Limb (tissue), 2 donors: ENCODE measurements around the gene NTM.

Experiments
- DNase-seq, 2 donors: peaks; one replicate each; pipeline ENCODE4 v3.0.0-alpha.2; 2016; ENCODE audit errors: extremely low spot score in 2 of 2

NTM gene

GRCh38 chr11:132131047-132131446 is 760.6 kb downstream of the NTM start:
- no peak for DNase-seq

DNA sequence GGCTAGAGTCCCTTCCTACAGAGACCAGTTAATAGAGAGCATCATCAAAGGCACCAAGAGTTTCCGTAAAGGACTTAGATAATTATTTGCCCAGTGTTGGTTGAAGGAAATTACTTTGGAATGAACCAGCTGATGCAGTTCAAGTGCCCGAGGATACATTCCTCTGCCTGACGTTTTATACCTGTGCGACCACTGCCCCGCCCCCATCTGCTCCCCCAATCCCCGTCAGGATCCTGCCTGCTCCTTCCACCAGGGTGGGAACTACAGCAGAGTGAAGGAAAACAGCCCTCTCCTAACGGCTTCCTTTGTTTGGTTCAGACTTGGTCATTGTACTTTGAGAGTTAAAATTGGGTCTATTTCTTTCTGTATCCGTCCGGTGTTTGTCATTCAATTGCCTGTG is 761.5 kb downstream of the NTM start:
- no peak for DNase-seq

- no peak for DNase-seq
These were observed 763.9 kb downstream of the NTM start for GRCh38 chr11:132134322-132134721.

- no peak for DNase-seq
These were observed 767.0 kb downstream of the NTM start for GRCh38 chr11:132137289-132137980.

DNA sequence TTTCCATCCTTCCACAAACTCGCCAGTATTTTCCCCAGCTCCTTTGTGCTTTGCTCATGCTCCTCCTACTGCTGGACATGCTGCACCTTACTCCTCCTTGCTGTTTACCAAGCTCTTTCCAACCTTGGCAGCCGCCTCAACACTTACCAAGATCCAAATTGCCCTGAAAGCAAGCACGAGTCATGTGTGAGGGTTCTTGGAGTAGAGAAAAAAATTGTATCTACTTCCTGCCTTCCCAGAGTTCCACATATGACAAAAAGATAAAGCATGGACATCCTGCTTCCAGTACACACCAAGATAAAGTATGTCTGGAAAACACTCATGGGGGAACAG is 767.5 kb downstream of the NTM start:
- DNase-seq, result no peak

DNA sequence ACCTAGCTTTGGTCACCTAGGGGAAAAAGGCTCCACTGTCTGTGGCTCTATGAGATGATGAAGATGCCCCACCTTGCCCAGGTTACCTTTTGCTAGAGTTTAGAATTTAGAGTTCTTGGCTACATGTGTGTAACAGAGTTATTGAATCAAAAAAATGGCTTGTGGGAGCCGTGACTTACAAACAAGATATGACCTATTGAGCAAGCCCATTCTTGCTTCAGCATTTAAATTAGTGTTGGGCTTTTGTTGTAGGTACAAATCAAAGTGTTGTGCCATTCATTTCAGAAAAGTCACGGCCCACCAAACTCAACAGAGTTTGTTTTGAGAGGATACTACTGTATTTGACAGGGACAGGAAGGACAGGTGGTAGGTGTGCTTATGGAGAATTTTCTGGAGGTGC is 768.8 kb downstream of the NTM start:
- DNase-seq, result no peak

GRCh38 chr11:132140056-132140455 is 769.6 kb downstream of the NTM start:
- DNase-seq, result no peak

GRCh38 chr11:132142121-132142520 is 771.7 kb downstream of the NTM start:
- no peak for DNase-seq

DNA sequence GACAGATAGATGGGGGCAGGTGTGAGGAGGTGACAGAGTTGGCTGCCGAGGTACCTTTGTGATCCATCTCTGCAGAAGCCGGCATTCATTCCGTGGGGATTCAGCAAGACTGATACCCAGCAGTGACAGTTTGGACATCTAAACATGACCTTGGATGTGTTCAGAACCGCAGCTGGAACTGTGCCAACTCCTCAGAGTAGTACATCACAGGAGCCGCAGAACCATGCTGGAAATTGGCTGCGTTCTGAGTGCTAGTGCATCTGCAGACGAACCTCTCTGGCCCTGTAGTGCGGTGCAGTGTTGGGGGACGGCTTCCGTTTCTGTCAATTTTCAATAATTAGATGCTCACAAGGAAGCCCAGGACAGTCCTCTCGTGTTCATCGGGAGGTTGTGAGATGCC is 772.1 kb downstream of the NTM start:
- DNase-seq, result no peak

- no peak for DNase-seq
These were observed 777.0 kb downstream of the NTM start for GRCh38 chr11:132147464-132147863.

- DNase-seq, result no peak
These were observed 784.4 kb downstream of the NTM start for GRCh38 chr11:132154781-132155180.

- DNase-seq, result no peak
These were observed 787.7 kb downstream of the NTM start for GRCh38 chr11:132158091-132158490.

GRCh38 chr11:132158696-132159095 is 788.3 kb downstream of the NTM start:
- no peak for DNase-seq

DNA sequence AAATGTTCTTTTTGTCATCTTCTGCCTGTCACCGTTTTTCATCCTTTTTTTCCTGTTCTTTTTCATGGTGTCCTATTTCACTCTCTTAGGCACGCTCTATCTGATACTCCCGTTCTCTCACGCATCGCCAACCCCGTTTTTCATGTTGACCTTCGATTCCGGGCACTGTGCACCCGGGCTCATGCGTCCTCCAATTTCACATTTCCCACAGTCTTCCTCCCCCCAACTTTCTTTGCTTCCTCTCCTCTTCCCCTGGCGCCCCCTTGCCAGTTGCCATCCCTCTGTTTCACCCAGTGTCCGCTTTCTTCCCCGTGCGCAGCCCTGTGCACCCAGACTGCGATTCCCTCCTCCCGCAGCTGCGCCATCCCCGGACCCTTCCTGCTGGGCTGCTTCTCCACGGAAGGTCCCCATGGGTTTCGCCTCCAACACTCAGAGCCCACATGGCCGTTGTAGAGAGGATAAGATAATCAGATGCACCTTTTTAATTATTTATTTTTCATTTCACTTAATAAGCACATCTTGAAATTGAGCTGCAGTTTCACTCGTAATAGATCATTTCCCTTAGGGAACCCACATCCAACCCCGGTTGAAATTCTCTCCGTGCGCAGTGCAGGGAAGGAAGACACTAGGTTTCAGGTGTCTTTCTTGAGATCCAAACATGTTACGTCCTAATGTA is 791.1 kb downstream of the NTM start:
- no peak for DNase-seq

GRCh38 chr11:132168344-132168981 is 798.0 kb downstream of the NTM start:
- no peak for DNase-seq

DNA sequence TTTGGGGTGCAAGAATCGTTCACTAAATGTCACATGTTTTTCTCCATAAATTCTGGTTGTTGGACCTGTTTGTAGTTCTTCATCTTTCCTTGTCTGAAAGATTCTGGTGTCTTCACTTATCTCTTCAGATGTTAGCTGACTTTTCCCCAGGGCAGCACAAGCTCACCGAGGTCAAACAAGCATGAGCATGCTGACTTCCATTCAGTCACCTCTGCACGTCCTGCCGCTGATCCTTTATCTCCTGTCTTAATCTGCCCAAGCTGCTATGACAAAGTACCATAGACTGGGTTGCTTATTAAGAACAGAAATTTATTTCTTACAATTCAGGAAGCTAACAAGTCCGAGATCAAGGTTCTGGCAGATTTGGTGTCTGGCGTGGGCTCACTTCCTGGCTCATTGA is 800.6 kb downstream of the NTM start:
- no peak for DNase-seq

GRCh38 chr11:132174362-132175255 is 804.2 kb downstream of the NTM start:
- DNase-seq, result no peak

DNA sequence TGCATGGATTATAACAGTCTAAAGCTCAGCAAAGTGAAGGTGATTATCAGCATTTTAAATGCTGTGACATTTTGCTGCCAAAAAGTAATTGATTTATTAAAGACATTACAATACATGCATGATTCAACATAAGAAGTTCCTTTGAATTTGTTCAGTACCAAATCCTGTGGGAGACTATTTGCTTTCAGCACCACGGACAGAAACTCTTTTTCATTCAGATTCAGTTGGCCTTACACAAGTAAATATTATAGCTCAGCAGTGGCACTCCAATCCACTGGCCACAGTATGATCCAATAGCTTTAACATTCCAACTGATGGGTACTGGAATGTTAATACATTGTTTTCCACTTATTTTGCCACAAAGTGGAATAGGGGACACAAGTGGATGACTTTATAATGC is 806.7 kb downstream of the NTM start:
- peak in 1 of 2 donors; percentile 63 for DNase-seq

- DNase-seq, result no peak
These were observed 813.7 kb downstream of the NTM start for GRCh38 chr11:132184079-132184478.

DNA sequence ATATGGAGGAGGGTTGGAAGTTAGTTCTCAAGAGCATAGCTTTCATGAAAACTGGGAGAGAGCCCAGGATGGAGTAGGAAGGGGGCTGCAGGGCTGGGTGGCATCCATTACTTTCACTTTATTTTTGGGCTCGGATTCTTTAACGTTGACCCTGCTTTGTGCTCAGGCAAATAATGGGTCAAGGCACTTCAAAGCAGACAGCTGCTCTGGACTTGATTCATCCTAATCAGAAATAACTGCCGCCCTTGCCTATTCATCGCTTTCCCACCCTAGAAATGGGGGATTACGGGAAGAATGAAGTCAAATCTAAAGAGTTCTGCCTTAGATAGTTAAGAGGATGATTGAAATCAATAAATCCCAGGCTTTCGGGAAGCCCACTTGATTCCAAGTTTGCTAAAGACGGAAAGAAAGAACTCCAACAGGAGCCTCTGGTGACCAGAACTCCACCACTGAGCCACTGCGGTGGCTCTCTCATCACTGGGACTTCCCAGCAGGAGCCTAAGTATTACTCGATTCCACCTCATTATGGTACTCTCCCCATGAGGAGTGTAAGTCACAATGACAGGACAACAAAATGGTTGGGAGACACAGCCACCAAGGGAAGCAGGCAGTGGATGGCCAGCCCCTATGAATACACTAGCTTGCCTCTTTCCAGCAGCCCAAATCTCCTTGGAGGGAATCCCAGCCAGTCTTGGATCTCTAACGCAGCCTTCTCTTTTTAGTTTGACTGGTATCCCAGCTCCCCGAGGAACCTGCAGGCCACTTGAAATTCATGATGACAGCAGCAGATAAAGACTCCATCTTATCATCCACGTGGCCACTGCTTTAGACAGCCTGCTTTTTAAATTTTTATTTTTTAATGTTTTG is 815.5 kb downstream of the NTM start:
- DNase-seq, result no peak

- no peak for DNase-seq
These were observed 816.3 kb downstream of the NTM start for GRCh38 chr11:132186699-132187098.
